GM12891 (cell line): Measurements from ENCODE around the gene RAPGEF4.

Experiments used
- PAX5 ChIP-seq: IDR thresholded peaks from 2 replicates; pipeline ENCODE4 v1.6.1; 2011; ENCODE audit warnings: low read length, moderate library complexity, mild to moderate bottlenecking; ENCODE audit not compliant: insufficient read depth, severe bottlenecking
- POLR2A ChIP-seq: IDR thresholded peaks from 2 replicates; pipeline ENCODE4 v1.6.1; 2011; ENCODE audit warnings: low read depth, low read length, control low read depth
- POLR2AphosphoS5 ChIP-seq: IDR thresholded peaks from 2 replicates; pipeline ENCODE4 v1.6.1; 2011; ENCODE audit warnings: low read depth, low read length, control low read depth
- POU2F2 ChIP-seq: IDR thresholded peaks from 2 replicates; pipeline ENCODE4 v1.6.1; 2011; ENCODE audit warnings: low read depth, mild to moderate bottlenecking, control low read depth, low read length, moderate library complexity
- SPI1 ChIP-seq: IDR thresholded peaks from 2 replicates; pipeline ENCODE4 v1.6.1; 2011; ENCODE audit warnings: low read depth, low read length, control low read depth
- TAF1 ChIP-seq: IDR thresholded peaks from 2 replicates; pipeline ENCODE4 v1.6.1; 2011; ENCODE audit warnings: low read depth, low read length, control low read depth

DNA sequence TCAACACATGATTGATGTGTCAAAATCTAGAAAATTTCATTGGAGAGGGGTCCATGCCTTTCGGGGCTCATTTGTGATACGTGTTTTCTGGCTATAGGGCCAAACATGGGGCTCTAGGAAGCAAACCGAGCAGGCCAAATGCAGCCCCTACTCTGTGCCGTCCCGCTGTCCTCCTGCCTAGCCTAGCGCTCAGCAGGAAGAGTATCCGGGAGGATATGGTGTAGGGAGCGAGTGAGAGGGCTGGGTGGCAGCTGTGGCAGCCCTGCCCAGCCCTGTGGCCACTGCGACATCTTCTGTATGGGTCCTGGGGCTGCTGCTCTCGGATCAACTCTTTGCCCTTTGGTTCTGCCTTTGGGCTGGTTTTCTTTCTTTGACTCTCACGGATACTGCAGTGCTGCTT, 219.9 kb downstream of the RAPGEF4 start:
- TF ChIP-seq POLR2AphosphoS5 = no peak
- TF ChIP-seq SPI1 = no peak
- TF ChIP-seq POLR2A = no peak
- TF ChIP-seq TAF1 = no peak
- no peak for TF ChIP-seq PAX5
- no peak for TF ChIP-seq POU2F2
